GM20431 (cell line): Measurements from ENCODE around the gene LIPM.

Experiments used
- in situ Hi-C: fragments of 300-500 bp; cut with MseI, MboI; formaldehyde crosslinking; loops from one replicate; pipeline ENCODE4 v1.15.0; 2020; ENCODE audit warnings: low sequenced_read_pairs; ENCODE audit not compliant: unreplicated experiment

Gene LIPM

DNA sequence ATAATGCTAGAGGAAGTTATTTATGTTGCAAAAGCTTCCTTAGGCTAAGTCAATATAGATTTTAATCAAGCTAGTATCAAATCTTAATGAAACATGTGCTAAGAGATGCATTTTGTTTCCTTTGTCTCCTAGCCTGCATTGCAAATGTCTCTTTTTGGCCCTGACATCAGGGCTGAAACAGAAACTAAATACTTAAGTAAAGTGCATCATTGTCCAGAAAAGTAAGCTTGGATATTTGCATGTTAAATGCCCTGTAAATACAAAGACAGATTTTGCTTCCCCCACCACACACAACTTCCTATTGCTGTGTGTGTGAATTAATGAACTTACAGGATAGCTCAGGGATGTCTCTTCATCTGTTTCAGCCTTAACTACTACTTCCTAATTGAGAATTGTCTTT is 67.6 kb downstream of the LIPM start:
- in situ Hi-C loops = no loop called here
